Suppressor macrophage treated with lipopolysaccharide for 4 hours (primary cell): Measurements from ENCODE around the gene ATP1A2.

Experiments used
- DNase-seq: peaks from one replicate; pipeline ENCODE4 v3.0.0-alpha.2; 2020

The ATP1A2 gene

DNA sequence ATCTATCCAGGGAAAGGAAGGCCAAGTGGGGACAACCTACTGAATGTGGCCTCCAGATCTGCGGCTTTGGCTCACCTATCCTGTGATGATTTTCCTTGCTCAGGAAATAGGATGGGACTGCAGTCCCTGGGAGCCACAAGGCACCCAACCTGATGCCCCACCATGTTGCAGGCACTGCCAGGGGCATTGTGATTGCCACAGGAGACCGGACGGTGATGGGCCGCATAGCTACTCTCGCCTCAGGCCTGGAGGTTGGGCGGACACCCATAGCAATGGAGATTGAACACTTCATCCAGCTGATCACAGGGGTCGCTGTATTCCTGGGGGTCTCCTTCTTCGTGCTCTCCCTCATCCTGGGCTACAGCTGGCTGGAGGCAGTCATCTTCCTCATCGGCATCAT lies 11.8 kb downstream of the ATP1A2 start:
- DNase-seq = no peak

DNA sequence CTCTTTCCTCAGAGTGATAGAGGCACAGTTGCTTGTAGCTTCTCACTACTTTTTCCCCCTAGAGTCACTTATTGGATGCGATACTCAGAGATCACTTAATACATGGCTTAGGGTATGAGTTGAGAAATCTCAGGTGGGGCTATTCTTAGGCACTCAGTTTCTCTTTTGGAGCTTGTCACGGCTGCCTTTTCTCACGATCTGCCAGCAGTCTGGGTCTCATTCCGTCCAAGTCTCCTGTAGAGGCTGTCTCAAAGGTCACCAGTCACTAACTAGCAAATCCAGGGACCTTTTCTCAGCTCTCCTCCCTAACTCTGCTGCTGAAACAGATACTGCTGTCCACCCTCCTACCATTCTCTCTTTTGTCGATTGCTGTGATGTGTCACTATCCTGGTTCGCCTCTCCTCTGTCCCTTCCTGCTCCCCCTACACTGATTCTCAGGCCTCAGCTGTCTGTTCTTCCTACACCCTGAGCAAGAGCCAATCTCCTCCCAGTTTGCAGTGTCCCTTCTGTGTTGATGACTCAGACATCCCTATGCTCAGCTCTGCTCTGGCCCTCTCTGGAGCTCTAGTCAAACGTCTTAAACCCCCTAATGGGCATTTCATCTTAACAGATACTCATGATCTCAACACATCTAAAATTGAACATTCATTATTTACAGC lies 12.4 kb downstream of the ATP1A2 start:
- DNase-seq = peak; percentile 44

DNA sequence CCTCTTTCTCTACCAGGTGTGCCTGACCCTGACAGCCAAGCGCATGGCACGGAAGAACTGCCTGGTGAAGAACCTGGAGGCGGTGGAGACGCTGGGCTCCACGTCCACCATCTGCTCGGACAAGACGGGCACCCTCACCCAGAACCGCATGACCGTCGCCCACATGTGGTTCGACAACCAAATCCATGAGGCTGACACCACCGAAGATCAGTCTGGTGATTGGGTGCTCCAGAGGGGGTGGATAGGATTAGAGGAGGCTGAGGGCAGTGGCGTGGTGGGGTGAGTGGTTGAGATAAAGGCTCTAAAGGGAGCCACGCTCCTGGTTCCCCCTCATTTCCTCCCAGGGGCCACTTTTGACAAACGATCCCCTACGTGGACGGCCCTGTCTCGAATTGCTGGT lies 13.1 kb downstream of the ATP1A2 start:
- DNase-seq = no peak

DNA sequence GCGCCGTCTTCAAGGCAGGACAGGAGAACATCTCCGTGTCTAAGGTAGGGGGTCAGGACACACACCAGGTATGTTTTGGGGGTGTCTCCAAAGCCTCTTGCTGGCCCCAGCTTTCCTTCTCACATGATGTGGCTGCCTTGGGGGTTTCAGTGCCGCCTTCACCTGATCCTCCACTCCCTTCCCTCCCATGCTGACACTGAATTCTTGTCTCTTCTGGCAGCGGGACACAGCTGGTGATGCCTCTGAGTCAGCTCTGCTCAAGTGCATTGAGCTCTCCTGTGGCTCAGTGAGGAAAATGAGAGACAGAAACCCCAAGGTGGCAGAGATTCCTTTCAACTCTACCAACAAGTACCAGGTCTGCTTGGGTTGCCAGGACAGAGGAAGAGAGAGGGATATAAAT lies 13.5 kb downstream of the ATP1A2 start:
- DNase-seq = no peak

DNA sequence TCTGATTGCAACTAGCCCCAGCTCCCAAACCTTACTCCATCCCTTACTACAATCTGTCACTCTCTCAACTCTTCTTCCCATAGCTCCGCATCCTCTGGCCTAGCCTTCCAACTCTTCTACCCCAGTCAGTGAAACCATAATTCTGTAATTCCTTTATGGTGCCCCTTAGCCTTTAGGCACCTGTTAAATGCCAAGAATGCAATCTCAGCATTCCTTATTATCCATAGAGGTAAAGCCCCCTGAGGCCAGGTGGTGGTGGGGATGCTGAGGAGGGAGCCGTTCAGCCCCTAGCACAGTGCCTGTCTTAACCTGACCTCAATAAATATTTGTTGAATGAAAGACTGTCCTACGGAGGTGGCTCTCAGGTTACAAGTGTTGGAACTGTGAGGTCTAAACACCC lies 14.0 kb downstream of the ATP1A2 start:
- no peak for DNase-seq

DNA sequence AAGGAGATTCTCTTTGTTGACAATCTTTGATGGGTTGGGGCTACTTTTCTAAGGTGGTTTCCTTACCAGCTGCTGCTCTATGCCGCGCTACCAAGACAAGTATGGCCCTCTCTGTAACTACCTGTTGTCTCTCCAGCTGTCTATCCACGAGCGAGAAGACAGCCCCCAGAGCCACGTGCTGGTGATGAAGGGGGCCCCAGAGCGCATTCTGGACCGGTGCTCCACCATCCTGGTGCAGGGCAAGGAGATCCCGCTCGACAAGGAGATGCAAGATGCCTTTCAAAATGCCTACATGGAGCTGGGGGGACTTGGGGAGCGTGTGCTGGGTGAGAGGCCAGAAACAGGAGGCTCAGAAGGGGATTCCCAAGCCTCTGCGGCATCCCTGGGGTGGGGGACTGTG lies 14.4 kb downstream of the ATP1A2 start:
- DNase-seq = no peak

DNA sequence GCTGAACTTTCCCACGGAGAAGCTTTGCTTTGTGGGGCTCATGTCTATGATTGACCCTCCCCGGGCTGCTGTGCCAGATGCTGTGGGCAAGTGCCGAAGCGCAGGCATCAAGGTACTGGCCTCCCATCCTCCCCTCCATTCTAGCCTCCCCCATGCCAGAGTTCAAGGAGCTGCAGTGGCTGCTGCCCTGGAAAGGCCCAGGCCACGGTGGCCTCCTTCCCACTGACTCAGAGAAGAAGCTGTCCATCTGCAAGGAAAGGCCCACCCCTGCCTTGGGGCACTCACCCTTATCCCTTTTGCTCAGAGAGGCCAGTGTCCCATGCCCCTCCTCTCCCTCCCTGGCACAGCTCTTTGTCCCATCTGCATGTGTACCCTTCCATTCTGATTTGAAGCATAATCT lies 14.9 kb downstream of the ATP1A2 start:
- no peak for DNase-seq

DNA sequence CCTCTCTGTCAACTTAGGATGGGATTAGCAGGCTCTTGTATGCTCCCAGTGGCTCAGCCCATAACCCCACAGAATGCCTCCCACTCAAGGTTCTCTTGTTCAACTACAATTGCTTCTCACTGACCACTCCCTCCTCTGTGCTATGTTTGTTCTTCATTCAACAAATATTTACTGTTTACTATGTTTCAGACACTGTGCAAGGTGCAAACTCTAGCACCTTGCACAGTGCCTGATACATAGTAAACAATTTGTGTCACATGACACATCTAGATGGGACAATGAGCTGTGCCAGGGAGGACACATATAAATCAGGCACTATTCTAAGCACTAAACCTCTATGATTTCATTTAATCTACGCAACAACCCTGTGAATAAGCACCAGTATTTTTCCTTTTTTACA lies 15.4 kb downstream of the ATP1A2 start:
- no peak for DNase-seq

DNA sequence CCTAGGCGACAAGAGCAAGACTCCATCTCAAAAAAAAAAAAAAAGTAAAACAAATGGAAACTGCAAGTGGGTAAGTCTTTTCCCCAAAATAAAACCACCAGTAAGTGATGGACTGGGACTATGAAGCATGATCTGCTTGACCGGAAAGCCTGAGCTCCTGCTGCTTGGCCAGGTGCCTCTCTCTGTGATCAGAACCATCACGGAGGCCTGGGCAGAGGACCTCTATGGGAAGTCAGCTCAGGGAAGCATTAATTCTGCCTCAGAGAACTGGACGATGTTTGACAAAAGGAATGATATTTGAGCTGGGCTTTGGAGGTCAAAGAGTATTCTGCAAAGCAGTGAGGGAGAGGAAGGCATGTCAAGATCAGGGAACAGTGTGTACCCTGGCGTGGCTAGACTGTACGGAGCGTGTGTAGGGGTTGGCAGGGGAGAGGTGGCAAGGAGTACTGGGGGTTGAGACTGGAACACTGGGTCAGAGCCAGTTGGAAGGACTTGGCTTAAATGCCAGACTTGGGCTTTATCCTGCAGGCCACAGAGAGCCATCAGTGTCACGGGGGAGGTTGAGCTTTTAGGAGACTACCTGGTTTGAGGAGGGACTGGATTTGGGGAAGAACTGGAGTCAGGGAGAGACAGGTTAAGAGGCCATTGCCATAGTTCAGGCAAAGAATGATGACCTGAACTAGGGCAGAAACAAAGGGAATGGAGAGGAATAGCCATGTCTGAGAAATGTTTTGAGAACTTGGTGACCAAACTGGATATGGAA lies 16.4 kb downstream of the ATP1A2 start:
- DNase-seq = no peak

DNA sequence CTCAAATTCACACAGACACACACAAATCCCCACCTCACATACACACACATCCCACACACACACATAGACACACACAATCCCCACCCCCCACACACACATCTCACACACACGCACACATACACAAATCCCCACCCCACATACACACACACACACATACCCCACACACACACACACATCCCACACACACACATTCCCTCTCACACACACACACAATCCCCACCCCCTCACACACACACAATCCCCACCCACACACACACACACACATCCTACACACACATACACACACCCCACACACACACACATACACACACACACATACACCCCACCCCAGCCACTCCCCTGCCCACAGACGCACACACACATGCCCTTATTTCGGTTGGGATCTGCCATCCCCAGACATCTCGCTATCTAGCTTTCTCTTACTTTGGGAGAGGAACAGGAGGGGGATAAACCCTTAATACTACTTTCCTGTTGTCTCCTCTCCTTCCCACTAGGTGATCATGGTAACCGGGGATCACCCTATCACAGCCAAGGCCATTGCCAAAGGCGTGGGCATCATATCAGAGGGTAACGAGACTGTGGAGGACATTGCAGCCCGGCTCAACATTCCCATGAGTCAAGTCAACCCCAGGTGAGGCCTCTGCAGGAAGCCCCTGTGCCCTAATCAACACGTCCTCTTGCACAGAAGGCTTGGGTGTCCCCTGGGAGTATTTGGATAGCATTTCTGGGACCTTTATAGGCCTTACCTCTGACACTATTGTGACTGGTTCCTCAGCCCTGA lies 18.6 kb downstream of the ATP1A2 start:
- DNase-seq = no peak

DNA sequence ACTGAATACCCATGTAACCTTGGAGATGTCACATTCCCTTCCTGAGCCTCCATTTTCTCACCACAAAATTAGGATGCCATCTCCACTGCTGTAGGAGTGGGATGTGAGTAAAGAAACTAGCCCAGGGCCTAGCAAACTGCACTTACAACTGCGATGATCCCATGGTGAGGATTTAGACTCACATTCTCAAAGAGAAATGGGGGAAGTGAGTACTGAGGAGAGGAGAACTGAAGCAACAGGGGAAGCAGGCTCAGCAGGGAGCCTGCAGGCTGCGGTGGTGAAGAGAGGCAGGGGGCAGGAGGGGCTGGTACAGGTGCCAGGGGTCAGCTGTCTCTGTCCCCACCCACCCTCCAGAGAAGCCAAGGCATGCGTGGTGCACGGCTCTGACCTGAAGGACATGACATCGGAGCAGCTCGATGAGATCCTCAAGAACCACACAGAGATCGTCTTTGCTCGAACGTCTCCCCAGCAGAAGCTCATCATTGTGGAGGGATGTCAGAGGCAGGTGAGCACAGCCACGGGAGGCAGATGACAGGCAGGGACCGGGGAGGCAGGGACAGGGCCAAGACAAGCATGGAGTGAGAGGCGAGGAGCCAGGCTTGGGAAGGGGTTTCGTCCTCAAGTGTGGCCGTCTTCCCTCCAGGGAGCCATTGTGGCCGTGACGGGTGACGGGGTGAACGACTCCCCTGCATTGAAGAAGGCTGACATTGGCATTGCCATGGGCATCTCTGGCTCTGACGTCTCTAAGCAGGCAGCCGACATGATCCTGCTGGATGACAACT lies 19.4 kb downstream of the ATP1A2 start:
- peak; percentile 55 for DNase-seq

DNA sequence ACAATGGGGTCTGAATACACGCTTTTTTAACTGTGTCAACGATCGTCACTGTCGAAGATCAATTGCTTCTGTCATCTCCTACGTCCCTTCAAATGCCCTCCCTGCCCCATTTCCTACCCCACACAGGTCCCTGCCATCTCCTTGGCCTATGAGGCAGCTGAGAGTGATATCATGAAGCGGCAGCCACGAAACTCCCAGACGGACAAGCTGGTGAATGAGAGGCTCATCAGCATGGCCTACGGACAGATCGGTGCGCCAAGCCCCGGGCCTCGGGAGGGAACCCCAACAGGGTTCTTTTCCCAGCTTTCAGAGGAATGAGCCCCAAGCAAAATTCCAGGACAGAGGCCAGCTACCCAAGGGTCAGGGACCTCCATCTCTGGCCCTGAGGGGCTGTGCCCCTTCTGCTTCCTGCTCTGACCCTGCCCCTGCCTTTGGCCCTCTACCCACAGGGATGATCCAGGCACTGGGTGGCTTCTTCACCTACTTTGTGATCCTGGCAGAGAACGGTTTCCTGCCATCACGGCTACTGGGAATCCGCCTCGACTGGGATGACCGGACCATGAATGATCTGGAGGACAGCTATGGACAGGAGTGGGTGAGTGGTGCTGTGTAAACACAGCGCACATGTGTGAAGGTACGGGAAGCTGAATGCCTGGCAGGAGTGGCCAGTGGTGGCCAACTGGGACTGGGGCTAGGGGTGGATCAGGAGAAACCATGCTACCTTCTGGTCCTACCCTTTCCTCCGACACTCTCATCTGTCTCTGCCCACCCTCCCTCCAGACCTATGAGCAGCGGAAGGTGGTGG lies 20.8 kb downstream of the ATP1A2 start:
- no peak for DNase-seq

DNA sequence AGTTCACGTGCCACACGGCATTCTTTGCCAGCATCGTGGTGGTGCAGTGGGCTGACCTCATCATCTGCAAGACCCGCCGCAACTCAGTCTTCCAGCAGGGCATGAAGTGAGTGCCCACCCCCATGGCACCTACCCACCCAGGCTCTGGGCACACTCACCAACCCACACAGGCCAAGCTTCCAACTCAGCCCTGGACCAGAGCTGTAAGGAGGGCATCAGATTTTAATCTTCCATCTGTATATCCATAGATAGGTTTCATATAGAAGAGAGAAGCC lies 21.3 kb downstream of the ATP1A2 start:
- DNase-seq = no peak

DNA sequence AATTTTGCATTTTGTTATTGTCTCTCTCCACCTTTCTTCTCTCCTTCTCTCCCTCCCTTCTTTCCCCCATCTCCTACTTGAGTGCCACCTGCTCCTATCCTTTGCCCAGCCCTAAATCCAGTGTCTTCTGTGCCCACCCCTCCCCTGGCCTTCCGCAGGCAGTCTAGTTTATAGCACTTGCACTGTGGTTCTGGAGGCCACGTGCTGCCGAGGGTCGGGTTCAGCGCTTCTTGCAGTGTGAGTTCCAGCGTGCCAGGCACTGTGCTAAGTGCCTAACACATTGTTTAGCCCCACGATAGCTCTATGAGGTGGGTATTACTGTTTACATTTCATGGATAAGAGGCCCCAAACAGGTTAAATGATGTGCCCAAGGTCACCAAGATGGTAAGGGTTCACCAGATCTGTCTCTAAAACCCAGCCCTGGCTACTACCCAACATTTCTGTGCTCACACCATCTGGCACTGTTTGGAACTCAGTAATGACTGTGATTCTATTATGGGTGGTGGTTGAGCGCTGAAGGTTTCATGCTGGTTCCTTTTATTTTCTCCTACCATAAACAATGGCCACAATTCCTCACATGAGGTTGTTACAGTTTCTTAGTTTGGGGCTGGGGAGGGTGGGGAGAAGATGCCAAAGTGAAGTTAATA lies 21.8 kb downstream of the ATP1A2 start:
- DNase-seq = no peak

DNA sequence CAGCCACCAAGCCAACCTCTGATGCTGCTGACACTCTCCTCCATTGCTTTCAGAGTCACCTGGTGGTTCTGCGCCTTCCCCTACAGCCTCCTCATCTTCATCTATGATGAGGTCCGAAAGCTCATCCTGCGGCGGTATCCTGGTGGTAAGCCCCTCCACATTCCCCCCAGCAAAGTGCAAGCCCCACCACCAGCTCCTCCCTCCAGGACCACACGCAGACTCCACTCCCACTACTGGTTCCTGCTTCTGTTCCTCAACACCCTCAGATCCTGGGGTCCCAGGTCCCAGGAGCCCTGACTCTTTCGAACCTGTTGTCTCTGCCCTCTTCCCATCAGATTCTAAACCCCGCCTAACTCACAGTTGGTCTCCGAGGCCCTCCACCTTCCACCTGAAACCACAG lies 24.3 kb downstream of the ATP1A2 start:
- DNase-seq = no peak

DNA sequence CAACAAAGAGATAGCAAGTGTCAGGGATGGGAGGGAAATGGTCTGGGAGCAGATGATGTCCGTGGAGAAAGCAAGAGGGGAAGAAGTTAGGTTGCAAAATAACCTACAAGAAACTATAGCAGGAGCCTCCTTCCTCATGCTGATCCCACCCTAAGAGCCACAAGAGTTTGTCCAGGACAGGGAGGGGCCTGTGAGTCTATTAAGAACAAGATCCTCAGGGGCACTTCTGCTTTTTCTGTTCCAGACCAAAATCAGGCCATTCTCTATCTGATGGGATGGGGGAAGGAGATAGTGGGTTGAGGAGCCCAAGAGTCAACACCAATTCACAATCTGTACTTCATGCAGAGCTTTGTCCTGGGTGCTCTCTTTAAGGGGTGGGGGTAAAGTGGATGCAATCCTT lies 28.1 kb downstream of the ATP1A2 start:
- DNase-seq = peak; percentile 65

DNA sequence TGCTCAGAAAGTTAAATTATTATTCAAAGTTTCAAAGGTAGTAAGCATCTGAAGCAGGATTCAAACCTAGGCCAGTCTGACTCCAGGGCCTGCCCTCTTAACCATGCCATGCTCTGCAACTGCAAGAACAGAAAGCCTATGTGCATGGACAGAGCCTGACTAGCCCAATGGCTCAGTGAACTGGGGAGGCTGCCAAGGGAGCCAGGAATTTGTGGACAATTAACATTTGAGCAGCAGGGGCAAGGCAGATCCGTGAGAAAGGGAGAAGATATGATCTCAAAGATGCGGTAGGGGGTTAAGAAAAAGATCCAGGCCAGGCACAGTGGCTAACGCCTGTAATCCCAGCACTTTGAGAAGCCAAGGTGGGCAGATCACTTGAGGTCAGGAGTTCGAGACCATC lies 29.4 kb downstream of the ATP1A2 start:
- DNase-seq = no peak

DNA sequence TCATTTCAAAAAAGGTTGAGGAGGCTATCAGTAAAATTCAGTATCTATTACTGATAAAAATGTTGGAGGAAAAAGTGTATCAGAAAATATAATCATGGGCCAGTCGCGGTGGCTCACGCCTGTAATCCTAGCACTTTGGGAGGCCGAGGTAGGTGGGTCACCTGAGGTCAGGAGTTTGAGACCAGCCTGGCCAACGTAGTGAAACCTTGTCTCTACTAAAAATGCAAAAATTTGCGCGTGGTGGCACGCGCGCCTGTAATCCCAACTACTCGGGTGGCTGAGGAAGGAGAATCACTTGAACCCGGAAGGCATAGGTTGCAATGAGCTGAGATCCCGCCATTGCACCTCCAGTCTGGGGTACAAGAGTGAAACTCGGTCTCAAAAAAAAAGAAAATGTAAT lies 30.5 kb downstream of the ATP1A2 start:
- no peak for DNase-seq

DNA sequence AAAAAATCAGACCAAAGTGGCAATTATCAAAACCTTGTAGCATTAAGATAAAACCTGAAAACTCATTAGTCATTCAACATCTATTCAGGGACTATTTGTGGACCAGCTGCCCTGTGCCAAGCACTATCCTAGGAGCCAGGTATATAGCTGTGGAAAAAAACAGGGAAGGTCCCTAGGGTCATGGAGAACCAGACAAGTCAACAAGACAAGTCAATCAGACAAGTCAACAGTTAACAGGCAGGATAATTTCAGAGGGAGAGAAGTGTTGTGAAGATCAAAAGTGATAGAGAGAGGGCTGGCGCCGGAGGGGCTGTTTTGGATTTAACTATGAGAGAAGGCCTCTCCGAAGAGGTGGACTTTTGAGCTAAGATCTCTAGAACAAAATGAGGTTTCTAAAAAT lies 32.6 kb downstream of the ATP1A2 start:
- no peak for DNase-seq

DNA sequence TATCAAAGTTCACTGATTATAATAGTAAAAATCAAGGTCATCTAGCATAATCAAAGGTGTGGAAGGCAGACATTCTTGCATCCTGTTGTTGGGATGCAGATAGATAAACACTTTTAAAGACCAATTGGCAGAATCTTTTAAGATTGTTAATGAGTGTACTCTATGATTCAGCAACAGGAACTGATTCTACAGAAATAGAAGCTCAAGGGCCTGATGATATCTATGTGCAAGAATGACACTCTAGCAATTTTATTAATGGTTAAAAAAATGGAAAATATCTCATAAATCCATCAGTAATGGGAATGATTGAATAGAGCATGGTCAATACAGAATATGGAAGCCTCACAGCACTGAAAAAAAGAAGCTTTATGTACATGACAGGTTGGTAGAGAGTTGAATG lies 33.7 kb downstream of the ATP1A2 start:
- no peak for DNase-seq

DNA sequence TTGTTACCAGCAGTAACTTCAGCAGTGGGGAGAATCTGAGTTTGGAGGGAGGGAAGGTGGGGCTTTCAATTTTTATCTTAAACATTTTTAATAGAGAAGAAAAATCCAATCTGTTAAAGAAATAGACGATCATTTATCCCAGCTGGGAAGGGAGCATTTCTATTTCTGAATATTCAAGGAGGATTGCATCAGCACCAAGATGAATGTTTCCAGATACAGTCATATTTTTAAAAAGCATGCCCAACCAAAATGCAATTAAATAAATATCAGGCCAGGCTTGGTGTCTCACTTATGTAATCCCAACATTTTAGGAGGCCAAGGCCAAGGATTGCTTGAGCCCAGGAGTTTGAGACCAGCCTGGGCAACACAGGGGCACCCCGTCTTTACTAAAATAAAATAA lies 34.2 kb downstream of the ATP1A2 start:
- no peak for DNase-seq

DNA sequence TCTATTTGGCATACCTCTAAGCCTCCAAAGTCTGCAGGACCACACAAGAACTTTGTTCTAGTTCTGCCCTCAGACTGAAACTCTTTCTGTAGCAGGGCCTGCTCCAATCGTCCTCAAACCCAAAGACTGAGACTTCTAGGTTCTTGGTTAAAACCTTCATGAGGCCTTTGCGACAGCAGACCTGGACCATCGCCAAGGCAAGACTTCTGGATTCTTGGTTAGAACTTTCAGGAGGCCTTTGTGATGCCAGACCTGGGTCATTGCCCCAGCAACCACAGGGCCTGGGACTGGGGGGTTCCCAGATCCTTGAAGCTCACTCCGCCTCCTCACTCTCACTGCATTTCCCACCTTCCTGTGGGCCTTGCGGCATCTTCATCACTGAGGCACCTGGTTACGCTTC lies 35.7 kb downstream of the ATP1A2 start, which contains the start of gene ATP1A4:
Gene ATP1A4 (plus strand): TSS at position 301 of the 400 bp plus-strand sequence. CDS start 438 bp downstream, outside the sequence.
- no peak for DNase-seq
